ENCODE measurements around the gene PPP1R10.

DNA sequence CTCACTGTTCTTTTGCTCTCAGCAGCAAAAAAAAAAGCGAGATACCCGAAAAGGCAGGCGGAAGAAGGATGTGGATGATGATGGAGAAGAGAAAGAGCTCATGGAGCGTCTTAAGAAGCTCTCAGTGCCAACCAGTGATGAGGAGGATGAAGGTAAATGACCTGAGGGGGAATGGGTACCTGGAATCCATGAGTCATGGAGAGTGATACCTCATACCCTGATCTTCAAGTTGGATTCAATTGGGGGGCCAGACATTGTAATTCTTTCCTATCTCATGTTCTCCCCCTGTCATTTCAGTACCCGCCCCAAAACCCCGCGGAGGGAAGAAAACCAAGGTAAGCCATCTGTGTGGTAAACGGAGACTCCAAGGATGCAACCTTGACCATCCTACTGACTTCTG lies 39.0 kb downstream of the PPP1R10 start:
- TF ChIP-seq POLR2AphosphoS5 (IDR thresholded peaks at IDR 0.05) (no peak), CTCF (IDR thresholded peaks at IDR 0.05) (no peak), POLR2A (IDR thresholded peaks at IDR 0.05) (no peak)

All from breast epithelium (tissue), 3 donors.